SIG-M5 (cell line): Measurements from ENCODE around the gene CDK9.

Experiments
- DNase-seq: peaks from one replicate; lab custom pipeline; 2025; lab: John Stamatoyannopoulos, UW

The CDK9 gene

DNA sequence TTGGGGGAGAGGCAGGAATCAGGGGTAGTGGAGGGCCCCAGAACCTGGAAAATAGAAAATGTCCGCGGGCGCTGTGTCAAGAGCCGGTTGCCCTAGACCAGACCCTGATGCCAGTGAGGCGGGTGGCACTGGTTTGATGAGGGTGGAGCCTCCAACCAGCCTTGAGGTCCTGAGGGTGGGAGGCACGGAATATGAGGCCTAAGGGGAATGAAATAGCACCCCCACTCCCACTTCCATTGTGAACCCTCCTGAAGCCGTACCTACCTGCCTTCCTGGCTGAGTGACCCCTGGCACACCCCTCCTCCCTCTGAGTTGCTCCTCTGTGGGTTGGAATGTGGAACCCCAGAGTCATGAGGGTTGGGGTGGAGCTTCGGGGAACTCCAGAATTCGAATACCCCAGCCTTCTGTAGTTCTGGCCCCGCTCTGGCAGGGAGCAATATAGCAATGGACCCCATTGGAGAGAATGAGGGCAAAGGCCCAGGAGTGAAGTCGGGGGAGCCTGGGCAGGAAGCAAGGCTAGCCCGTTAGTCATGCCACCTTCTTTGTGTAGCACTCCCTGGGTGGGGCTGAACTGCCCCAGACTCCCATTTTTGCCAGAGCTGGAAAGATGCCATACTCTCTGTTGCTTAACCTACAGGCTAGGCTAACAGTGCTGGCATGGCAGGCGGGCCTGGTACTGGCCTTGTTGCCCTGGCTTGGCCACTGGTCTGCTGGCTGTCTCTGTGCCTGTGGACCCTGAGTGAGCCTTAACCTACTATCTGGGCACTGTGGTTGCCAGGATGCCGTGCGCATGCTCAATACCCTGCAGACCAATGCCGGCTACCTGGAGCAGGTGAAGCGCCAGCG lies 17.9 kb downstream of the CDK9 start:
- DNase-seq, result no peak

DNA sequence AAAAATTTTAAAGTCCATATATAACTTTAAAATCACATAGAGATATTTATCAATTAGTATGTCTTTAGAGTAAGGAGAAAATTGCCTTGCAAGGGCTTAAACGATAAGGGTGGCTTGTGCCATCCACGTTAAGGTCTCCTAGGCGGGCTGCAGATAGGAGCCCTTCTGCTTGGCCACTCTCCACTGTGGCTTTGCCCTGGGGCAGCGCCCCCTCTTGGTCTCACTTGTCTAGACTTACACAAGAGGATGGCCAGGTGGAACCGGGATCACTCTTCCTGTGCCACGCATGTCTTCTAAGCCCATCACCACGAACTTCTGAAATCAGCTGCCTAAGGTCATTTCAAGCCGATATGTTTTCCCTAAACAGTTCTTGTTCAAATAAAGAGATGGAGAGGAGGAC lies 19.8 kb downstream of the CDK9 start:
- no peak for DNase-seq

DNA sequence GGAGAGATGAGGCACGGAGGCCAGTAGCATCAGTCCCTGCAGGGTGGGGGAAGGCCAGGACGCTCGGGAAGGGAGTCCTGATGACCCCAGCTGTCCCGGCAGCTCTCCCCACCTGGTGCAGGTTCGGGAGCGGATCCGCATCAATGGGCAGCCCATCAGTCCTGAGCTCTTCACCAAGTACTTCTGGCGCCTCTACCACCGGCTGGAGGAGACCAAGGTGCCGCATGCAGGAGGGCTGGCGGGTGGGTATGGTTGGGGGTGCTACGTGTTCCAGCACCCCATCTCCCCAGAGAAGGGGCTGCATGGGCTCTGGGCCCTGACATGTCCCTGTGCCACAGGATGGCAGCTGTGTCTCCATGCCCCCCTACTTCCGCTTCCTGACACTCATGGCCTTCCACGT lies 21.0 kb downstream of the CDK9 start:
- no peak for DNase-seq

DNA sequence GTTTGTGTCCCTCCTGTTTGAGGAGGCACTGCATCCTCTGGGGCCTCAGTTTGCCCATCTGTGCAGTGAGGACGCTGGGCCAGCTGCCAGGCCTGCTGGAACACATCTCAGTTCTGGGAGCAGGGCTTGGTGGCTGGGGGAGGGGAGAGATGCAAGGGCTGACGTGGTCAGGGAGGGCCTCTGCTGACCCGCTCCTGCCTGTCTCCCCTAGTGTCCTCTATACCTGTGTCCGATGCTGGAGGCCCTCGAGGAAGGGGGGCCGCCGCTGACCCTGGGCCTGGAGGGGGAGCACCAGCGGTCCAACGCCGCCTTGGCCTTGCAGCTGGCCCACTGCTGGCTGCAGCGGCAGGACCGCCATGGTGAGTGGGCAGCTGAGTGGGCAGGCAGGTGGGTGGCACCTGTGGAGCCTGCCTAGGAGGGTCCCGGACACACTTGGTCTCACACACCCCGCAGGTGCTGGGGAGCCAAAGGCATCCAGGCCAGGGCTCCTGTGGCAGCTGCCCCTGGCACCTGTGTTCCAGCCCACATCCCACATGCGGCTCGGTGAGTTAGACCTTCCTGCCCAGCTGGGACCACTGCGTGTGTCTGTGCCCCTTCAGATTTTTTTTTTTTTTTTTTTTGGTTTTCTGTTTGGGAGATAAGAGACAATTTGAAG lies 22.6 kb downstream of the CDK9 start:
- no peak for DNase-seq

DNA sequence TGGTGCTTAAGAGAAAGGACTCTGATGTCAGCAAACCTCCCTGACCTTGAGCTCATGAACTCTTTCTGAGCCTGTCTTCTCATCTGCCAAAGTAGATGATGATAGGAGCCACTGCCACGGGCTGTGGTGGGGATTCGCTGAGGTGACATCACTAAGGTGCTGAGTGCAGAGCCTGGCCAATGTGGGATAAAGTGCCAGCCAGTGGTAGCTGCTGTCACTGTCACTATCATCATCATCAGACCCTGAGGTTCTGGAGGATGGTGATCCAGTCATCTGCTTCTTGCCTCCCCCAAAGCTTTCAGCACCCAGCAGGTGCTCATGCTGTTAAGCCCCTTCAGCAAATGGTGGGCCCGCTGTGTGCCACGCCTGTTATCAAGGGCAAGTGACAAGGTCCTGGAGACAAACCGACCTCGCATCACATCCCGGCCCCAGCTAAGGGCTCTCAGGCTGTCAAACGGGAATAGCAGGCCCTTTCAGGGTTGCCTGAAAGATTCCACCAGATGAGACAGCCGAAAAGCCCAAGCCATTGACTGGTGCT lies 23.2 kb downstream of the CDK9 start:
- no peak for DNase-seq

DNA sequence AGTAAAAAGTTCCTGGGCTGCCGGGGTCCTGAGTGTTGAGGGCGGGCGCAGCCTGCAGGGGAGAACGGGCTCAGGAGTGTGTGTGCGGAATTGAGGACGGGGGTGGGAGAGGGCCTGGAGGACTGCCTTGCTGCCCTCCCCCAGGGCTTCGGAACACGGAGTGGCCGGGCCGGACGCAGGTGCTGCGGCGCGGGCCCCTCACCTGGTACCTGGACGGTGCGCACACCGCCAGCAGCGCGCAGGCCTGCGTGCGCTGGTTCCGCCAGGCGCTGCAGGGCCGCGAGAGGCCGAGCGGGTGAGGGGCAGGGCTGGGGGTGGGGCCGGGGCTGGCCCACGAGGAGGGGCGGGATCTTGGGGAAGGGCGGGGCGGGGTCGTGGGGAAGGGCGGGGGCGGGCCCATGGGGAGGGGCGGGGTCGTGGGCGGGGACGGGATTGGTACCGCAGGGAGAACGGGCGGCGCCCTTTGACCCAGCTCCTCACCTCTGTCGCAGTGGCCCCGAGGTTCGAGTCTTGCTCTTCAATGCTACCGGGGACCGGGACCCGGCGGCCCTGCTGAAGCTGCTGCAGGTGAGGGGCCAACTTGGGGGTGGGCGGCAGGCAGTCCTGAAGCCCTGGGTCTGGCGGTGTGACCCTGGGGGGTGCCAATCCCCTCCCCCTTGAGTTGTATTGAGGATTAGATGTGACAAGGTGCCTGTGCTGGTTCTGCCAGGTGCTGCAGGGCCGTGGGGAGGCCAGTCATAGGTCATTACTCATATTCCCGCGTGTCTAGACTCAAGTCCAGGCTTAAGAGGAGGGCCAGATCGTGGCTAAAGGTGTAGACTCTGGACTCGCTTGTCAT lies 23.9 kb downstream of the CDK9 start:
- no peak for DNase-seq

DNA sequence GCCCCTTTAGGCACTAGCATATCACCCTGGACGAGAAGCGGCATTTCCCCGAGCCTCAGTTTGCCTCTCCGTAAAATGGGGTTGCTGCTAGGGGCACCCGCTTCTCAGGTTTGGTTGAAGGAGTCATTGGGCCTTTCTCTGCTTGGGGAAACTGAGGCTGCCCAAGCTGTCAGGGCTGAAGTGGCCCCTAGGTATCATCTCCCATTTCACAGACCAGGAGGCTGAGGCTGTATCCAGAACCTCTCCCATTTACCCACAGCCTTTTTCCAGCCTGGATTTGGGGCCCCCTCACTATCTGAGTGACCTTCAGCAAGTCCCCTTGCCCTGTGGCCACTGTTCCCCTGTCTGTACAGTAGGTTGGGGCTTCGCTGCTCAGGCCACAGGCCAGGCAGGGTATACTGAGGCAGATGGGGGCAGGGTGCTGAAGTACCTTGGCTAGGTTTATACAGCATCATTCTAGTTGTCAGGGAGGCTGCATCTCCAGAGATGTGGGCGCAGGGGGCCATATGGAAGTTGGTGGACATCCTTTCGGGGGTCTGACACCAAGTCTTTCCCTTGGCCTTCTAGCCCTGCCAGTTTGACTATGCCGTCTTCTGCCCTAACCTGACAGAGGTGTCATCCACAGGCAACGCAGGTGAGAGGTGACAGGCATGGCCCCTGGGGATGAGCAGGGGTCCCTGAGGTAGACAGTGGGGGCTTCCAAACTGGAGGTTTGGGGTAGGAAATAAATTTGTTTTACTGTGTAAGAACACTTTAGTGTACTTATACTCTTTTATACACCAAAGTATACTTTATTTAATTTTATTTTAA lies 24.7 kb downstream of the CDK9 start:
- DNase-seq, result no peak

DNA sequence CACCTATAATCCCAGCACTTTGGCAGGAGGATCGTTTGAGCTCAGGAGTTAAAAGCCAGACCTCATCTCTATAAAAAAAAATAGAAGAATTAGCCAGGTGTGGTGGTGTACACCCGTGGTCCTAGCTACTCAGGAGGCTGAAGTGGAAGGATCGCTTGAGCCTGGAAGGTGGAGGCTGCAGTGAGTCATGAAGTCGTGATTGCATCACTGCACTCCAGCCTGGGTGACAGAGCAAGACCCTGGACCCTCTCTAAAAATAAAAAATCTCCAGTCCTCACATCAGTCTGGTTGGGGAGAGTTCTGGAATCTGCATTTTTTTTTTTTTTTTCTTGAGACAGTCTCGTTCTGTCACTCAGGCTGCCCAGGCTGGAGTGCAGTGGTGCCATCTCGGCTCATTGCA lies 26.2 kb downstream of the CDK9 start:
- no peak for DNase-seq

DNA sequence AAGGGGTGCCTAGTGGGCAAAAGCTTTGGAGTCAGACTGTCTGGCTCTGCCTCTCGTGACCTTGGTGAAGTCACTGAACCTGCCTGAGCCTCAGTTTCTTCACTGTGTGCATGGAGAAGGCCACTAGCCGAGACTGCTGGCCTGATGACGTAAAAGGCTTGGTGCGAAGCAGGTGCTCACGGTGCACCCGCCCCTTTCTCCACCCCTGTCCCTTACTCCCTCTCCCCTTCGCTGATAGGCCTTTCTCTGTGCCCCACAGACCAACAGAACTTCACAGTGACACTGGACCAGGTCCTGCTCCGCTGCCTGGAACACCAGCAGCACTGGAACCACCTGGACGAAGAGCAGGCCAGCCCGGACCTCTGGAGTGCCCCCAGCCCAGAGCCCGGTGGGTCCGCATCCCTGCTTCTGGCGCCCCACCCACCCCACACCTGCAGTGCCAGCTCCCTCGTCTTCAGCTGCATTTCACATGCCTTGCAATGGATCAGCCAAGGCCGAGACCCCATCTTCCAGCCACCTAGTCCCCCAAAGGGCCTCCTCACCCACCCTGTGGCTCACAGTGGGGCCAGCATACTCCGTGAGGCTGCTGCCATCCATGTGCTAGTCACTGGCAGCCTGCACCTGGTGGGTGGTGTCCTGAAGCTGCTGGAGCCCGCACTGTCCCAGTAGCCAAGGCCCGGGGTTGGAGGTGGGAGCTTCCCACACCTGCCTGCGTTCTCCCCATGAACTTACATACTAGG lies 27.3 kb downstream of the CDK9 start:
- no peak for DNase-seq

DNA sequence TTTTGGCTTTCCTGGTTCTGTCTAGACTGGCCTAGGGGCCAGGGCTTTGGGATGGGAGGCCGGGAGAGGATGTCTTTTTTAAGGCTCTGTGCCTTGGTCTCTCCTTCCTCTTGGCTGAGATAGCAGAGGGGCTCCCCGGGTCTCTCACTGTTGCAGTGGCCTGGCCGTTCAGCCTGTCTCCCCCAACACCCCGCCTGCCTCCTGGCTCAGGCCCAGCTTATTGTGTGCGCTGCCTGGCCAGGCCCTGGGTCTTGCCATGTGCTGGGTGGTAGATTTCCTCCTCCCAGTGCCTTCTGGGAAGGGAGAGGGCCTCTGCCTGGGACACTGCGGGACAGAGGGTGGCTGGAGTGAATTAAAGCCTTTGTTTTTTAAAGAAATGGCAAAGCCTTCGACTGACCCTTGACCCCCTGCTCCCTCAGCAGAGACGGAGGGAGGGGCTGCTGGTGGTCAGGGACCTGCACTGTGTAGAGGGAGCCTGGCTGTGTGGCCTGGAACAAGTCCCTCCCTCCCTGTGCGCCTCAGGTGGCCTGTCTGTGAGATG lies 27.9 kb downstream of the CDK9 start:
- DNase-seq, result no peak

DNA sequence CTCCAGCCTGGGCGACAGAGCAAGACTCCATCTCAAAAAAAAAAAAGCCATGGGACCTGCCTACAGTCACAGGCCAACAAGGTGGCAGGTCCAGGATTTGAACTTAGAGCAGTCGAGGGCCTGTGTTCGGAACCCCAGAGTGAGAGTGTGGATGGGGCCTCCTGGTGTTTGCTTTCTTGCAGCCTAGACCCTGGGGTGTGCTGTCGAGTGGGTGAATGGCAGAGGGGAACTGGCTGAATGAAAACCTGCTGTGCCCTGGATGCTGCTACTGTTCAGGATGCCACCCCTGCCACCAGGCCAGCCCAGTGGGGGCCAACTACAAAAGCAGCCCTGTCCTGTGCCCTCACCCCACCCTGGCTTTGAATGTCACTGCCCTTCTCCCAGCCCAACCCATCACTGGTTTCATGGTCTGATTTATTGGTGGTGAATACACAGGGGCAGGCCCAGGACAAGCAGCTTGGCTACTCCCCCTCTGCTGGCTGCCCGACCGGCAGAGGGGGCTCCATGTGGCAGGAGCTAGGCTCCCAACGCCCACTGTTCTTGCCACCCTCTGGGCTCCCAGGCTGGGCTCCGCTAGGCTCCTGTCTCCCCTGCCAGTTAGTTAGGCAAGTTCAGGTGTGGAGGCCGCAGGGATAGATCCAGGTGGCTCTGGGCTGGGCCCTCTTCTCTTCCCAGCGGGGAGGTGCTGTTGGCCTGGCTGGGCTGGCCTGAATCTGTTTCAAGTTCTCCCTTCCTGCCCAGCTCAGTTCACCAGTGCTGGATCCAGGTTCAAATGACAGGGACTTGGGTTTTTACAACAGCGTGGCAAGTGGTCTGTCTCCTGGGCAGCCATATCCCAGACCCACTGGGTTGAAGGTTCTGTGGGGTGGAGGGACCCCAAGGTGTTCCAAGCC lies 29.0 kb downstream of the CDK9 start:
- DNase-seq, result no peak

DNA sequence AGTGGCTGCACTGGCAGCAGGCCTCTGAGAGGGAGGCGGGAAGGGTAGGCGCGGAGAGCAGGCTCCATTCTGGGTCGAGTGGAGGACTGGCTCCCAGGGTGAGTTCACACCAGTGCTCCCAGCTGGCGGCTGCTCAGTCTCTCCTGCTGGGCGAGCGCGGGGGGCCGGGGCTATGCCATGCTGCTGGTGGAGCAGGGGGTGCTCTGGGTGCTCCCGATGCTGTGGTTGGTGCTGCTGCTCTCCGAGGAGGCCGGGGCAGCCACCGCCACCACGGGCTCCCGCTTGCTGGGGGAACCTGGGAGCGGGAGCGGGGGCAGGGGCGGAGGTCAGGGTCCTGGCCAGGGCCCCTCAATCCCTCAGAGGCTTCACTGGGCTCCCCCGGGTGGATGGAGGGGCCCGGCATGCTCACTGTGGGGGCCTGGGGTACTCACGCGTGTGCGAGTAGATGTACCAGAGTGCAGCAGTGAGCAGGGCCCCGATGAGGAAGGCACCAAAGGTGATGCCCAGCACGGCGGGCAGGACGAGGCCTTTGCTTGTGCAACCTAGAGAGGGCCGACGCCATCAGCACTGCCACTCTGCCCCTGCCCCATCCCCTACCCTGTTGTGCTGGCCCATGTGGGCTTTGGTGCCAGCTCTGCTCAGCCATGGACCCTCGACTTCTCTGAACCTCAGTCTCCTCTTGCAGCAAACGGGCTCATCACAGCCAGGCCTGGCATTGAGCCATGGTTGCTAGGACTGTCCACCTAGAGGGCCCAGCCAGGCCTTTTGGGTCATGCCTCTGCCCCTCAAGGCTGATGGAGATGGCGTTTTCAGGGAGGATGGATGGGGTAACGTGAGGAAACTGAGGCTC lies 29.9 kb downstream of the CDK9 start:
- DNase-seq, result no peak

DNA sequence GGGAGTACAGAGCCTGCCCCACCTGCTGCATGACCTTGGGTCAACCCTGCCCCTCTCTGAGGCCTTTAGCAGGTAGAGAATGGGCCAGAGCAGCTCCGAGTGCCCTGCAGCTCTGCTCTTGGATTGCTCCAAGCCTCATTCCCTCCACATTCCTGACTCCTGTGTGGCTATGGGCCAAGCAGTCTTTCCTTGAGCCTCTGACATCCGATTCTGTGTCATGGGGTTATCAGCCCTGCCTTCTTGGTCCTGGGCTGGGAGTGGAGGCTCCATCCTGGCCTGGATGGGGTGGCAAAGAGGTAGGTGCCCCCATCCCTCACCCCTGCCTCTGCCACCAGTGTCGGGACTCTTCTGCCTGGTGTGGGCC lies 30.5 kb downstream of the CDK9 start:
- DNase-seq, result no peak

DNA sequence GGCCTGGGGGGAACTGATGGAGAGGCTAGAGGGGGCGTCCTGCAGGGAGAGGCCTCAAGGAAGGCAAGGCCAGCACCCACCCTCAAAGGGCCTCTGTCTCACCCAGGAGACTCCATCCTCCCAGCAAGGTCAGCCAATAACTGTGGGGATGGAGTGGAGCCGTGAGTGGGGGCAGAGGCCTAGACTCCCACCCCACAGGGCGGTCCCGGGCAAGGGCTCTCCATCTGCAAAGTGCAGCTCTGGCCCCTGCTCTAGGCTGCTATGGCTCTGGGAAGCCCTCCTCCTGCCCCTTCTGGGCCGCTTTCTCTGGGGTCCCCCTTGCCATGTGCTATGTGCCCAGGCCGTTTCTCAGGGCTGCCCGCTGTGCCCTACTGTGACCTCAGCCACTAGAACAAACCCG lies 30.9 kb downstream of the CDK9 start:
- no peak for DNase-seq

DNA sequence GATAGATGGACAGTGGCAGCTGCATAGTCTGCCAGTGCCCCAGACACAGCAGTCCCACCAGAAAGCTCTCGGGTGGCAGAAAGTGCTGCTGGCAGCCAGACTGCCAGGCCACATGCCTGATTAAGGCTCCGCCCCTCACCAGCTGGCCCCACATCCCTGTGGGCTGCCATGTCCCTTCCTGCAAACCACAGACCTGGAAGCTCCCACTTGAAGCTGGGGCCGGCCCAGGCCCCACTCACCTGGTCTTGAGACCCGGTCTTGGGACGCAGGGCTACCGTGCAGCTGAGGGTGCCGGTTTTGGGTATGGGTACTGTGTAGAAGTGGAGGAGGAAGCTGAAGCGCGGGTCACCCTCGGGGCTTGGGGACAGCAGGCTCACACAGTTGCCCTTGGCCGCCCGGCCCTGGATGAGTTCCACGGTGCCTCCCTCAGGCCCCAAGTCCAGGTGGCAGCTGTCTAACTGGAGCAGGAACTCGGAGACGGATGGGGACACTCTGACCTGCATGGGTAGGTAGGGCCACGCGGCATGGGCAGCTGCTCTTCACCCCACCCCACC lies 32.1 kb downstream of the CDK9 start:
- no peak for DNase-seq

DNA sequence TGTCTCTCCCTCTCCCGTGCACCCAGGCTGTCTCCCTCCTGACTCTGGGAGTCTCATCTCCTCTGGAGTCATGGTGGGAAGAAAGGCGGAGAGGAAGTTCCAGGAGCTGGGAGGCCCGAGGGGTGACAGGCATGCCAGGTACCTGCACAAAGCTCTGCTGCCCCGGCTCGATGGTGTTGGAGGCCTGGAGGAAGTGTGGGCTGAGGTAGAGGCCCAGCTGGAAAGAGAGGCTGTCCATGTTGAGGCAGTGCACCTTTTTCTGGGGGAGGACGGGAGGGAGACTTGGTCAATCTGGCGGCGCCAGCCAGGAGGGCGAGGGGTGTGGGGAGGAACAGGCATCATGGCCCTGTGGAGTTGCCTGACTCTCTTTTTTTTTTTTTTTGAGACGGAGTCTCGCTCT lies 32.7 kb downstream of the CDK9 start:
- no peak for DNase-seq

DNA sequence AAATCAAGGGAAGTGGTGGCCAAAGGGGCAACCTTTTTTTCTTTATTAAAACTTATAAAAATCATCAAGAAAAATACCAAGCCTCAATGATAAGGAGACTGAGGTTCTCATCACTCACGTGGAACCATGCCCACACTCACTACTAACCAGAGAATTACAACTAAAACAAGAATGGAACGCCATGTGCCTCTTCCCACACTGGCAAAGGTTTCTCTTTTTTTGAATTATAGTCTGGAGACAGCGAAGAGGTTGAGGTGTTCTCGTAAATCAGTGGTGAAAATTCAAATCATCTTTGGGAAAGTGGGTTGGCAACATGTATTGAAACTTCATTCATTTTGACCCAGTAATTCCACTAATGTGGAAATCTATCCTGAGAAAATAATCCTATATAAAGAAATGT lies 36.3 kb downstream of the CDK9 start:
- no peak for DNase-seq

DNA sequence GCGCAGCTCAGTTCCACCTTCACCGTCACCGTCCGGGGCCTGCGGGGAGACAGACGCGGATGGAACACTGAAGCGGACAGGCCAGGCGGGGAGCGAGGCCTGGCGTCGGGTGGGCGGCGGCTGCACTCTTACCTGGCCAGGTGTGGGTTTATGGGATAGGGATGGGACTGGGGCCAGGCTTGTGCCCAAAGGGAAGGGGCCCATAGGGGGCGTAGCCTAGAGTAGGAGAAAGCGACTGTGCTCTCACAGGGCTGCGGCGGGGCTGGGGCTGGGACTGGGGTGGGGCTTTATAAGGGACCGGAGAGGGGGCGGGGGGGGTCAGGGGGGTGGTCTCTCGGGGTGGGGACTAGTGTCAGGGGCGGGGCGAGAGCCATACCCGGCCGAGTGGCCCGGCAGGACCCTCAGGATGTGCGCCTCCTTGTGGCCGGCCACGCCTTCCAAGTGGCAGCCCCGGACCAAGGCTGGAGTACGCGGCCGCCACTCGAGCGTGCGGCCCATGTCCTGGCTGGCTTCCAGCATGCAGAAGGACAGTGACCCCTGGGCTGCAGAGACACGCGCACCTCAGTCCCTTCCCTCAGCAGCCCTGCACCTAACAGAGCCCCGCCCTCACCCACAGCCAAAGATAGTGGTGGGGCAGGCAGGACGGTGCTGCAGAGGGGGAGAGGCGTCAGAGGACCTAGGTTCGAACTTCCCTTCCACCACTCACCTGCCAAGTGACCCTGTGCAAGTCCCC lies 39.7 kb downstream of the CDK9 start:
- no peak for DNase-seq
